Right forelimb (tissue), 1 donor: ENCODE data around the gene COL4A2.
A peak's percentile ranks its signal among the peaks of the same experiment; 100 is the strongest.

Source experiments
- DNase-seq: peaks from one replicate; pipeline ENCODE4 v3.0.0-alpha.2; 2018

Gene COL4A2

DNA sequence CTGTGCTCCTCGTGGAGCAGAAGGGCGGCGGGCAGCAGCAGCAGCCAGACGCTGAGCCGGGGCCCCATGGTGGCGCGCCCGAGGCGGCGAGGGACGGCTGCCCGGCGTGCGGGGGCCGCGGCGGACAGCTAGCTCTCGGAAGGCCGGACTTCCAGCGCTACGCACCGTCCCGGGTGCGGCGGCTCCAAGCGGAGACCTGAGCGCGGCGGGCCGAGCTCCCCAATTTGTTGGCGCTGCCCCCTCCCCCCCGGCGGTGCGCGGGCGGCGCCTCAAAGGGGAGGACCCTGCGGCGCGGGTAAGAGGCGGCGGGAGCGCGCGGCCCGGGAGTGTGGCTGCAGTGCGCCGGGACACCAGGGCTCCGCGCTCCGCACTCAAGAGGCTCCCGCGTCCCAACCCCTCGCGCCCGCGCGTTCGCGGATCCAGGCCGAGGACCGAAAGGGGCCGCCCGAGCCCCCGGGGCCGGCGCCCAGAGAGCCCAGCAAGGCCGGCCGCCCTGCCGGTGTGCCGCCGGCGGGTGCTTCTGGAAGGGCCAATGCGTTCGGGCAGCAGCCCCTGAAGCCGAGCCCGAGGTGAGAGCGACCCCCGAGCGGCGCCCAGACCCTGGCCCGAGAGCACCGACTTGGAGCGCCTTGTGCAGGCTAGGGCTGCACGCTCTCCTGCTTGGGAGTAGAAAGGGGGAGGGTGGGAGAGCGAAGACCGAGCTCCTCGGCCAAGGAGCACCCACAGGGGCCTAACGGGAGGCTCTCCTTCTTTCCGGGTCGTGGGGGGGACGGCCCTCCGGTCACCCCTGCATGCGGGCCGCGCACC is at the start of gene COL4A2, which contains the start of gene COL4A1:
TSS of gene COL4A2 (plus strand) at position 325 of the 807 bp plus-strand sequence. CDS start 620 bp downstream, outside the sequence.
TSS of gene COL4A1 (minus strand) at position 198 of the 807 bp plus-strand sequence. CDS start at position 68, 130 bp downstream.
- DNase-seq: peak; percentile 86

DNA sequence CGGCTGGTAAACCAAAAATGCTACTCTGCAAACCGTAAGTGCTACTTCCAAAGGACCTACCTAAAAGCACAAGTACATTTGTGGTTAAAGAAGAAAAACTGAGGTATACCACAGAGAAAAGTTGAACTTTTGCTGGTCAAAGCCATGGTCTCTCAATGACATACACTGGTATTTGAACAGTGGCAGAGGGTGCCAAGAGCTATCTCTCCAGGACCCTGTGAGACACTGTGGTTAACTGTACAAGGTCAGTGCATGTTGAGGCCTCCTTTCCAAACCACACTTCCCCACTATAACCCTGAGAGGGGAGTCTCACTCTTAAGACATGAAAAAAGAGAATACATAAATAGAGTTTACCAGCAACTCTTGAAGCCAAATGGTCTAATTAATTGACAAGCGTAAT is 49.7 kb upstream of the COL4A2 start:
- no peak for DNase-seq

DNA sequence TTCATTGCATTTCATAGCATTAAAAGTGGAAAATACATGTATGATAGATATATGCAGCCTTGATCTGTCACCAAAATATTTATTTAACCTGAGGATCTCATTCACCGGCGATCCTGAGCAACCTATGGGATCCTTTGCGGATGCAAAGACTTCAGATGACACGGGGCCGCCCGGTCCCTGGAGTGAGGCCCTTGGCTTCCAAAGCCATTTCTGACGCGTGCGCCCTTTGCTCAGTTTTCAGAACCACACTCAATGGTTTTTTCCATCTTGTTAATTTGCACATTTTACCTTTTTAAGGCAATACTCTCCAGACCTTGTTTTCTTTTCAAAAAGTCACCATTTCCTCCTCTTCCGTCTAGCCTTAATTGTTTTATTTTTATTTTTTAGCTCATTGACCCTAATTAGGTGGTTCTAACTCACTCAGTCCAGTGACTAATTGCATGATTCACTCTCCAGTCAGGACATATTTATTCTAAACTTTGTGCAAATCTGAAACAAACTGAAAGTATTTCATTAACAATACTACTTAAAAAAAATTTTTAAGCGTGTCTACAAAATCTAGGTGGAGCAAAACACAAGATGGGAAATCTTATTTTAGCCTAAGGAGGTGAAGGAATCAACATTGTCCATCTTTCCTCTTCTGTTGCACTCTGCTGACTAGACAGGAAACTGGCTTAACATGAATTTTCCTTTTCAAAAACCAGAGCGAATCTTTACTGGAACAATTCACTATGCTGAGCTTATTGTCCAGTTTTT is 48.0 kb upstream of the COL4A2 start:
- no peak for DNase-seq

GRCh38 chr13:110259651-110260050 is 47.4 kb upstream of the COL4A2 start:
- no peak for DNase-seq

DNA sequence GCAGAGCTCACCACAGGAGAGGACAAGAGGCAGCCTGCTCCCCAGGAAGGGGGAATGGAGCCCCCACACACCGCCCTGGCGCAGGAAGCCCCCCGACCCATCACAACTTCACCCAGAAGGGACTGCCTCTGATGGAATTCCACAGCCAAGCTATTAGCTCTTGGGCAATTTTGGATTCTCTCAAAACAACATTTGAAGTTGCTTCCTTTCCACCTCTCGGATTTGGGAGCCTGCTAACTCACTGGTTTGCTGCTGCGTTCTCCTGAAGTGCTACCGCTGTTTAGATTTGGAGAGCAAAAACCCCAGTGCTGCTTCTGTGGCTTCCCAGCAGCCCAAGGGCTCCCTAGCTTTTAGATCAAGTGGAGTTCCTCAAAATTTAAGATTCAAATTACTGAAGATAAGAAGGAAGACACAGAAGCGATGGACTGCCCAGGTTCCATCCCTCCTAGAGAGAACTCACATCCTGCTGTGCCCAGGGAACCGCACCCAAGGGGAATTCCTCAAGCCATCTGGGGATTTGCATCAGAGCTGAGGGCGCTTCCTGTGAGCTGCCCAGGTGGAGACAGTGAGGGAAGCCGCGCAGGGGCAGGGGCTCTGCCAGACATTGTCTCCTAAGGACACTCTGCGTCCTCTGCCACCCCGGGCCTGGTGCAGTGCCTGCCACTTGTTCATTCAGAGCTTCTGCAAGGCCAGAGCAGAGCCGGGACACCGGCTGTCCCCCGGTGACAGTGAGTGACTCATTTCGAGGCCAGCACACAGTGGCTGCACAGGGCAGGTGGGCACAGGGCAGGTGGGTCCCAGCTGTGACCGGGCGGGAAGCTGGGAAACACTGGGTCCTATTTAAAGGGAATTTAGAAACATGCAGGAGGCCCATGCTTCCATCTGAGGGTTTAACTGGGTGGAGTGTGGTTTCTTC is 45.7 kb upstream of the COL4A2 start:
- no peak for DNase-seq

DNA sequence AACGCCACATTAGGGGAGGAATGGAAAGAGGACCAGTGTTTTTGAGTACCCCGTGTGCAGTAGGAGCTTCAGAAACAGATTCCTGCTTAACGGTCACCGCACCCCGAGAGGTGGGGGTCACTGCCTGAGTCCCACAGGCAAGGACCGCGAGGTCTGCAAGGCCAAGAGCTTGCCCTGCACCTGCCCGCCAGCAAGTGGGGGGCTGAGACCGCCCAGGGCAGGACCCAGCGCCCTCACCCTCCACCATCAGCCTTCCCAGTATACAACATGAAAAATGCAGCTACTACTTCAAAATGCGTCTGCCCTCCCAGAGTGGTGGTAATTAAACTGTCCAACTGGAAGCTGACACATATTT is 45.0 kb upstream of the COL4A2 start:
- DNase-seq: no peak

DNA sequence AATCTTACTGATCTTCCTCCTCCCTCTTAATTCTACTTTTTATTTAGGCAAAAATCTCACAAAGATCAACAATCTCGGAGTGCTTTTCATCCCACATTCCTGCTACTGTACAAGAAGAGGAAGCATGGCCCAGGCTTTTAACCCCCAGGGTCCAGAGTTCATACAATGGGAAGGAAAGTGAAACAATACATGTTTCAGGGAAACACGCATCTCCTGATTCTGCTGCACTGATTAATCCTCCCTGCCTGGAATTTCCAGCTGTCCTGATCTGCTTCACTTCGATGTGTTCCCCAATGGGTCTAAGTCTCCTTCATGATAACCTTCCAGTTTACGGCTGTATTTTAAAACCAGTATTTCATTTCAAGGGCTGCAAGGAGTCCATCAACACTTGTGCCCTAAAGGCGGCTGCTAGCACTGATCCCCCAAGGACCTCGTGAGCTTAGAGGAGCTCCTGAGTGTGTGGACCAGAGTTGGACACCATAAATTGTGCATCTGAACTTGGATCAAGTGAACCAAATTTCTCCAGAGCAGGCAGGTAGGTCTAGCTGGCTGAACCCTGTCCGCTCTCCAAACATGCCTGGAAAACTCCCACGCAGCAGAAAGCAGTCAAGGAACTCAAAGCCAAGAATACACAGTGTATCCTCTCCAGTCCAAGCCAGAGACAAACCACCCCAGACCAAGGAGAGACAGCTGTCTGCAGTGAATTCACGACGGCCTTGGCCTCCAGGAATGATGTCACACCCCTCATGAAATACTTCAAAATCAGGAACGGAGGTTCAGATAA is 44.4 kb upstream of the COL4A2 start:
- DNase-seq: no peak

- DNase-seq: no peak
Measured at GRCh38 chr13:110263404-110263803, 43.7 kb upstream of the COL4A2 start.

DNA sequence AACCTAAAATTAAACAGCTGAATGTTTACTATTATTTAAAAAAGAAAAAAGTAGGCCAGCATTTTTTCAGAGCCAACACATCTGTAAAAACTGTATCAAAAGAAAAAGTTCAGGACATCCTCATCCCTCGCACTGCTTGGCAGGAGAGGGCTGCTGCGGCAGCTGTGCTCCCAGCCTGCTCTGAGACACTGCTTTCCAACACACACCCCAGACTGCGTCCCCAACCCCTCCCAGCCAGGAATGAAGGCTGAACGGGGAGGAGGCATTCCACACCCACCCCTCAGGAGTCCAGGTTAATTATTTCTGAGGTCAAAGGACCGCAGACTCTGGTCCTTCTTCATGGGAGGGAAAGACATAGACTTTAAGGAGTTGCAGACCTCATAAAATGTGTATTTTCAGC is 43.2 kb upstream of the COL4A2 start:
- no peak for DNase-seq

DNA sequence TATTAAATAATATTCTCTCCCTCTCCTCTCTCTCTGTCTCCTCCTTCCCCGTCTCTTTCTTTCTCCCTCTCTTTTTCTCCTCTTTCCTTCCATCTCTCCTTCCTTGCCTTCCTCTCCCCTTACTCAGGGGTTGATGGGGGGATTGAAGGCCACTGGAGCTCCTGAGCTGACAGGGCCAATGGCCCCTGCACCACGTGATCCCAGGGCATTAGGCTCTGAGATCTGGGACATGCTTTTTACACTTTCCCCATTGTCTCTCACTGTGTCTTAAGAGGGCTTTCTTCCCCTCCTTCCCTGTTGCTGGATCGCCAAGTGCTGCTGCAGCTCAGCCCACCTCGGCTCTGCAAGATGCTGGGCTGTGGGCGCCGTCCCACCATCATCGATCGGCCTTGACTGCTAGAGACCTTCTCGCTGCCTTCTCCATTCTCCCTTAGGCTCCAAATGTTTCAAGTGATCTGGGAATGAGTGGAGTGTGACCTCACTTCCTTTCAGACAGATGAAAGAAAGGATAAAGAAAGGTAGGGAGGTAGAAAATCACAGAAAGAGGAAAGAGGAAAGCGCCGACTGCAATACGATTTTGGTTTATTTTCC is 42.3 kb upstream of the COL4A2 start:
- no peak for DNase-seq

GRCh38 chr13:110265341-110265681 is 41.8 kb upstream of the COL4A2 start:
- no peak for DNase-seq

GRCh38 chr13:110265682-110266430 is 41.2 kb upstream of the COL4A2 start:
- no peak for DNase-seq

DNA sequence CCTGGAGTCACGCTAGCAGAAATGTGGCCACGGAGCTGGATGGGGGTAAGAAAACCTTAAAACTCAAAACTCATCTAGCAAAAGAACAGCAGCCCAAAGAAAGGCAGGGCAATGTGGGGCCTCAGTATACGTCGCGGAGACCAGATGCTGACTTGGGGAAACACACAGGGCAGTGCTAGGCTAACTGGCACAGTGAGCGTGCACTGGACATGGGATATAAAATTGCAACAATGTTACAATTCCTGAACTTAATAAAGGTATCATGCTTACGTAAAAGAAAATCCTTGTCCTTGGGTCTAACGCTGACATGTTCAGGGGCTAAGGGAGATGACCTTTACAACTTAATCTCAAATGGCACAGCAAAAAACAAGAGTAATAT is 40.7 kb upstream of the COL4A2 start:
- no peak for DNase-seq

DNA sequence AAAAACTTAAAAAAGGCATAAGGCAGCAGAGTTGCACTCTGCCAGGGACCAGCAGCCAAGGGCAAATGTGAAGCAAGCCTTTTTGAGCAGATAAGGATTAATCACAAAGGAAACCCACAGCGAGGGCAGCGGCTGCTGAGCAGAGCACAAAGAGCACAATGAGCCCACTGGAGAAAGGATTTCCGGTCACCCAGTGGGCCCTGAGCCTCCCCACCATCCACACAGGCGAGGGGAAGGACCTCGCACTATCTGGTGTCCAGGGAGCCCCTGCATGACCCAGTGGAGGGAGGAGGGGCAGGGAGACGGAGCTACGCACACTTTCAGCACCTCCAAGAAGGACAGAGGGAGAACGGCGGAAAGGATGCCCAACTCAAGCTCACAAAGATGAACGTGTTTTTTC is 40.1 kb upstream of the COL4A2 start:
- DNase-seq: no peak

DNA sequence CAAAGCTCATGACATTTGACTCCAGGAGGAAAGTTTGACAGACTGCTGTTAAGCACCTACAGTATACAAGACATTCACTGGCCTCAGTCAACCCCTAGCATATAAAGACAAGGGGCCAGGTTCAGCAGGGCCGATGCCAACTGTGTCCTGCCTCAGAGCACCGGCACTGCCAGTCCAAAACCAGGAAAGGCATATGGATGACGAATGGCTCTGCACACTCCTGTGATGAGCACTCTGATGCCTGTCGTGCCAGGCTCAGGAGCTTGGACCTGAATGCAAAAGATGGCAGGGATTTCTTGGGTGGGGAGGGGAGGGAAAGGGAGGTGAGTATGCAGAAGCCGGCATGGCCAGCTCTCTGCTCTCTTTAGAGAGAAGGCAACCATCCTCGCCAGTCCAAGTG is 39.0 kb upstream of the COL4A2 start:
- DNase-seq: no peak

GRCh38 chr13:110268576-110269185 is 38.4 kb upstream of the COL4A2 start:
- DNase-seq: no peak

GRCh38 chr13:110269509-110270185 is 37.4 kb upstream of the COL4A2 start:
- no peak for DNase-seq

- no peak for DNase-seq
Measured at GRCh38 chr13:110270507-110270906, 36.6 kb upstream of the COL4A2 start.

DNA sequence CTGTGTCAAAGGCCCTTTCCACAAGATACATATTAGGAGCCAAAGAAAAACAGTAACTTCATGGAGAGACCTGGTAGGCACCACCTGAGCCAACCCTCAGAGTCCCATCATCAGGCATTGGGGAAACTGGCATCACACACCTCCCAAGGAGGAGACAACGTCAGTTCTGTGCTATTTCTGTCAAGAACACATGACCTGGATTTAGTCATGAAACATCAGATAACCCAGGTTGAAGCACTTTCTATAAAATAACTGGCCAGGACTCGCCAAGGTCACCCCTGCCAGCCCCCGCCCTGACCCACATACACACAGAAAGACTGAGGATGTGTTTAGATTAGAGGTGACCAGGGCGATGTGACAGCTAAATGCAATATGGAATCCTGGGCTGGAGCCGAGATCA is 35.8 kb upstream of the COL4A2 start:
- DNase-seq: no peak

GRCh38 chr13:110272227-110272626 is 34.9 kb upstream of the COL4A2 start:
- DNase-seq: no peak
